Epithelial cell of esophagus (primary cell): ENCODE data around the gene DOCK9.

Experiments used
- DNase-seq: peaks from one replicate; pipeline ENCODE4 v3.0.0; 2010; ENCODE audit warnings: low read depth
- H3K4me3 ChIP-seq: 2 replicates; pipeline ENCODE4 v1.5.1; 2011; ENCODE audit warnings: mild to moderate bottlenecking, low read length, control low read depth
- TF ChIP-seq, protein P1 (sequence below): IDR thresholded peaks from 2 replicates; pipeline ENCODE4 v1.5.1; 2011; ENCODE audit warnings: low read depth, mild to moderate bottlenecking, low read length, control low read depth, inconsistent platforms; ENCODE audit not compliant: insufficient read depth; ENCODE audit errors: missing control alignments

DOCK9 gene

DNA sequence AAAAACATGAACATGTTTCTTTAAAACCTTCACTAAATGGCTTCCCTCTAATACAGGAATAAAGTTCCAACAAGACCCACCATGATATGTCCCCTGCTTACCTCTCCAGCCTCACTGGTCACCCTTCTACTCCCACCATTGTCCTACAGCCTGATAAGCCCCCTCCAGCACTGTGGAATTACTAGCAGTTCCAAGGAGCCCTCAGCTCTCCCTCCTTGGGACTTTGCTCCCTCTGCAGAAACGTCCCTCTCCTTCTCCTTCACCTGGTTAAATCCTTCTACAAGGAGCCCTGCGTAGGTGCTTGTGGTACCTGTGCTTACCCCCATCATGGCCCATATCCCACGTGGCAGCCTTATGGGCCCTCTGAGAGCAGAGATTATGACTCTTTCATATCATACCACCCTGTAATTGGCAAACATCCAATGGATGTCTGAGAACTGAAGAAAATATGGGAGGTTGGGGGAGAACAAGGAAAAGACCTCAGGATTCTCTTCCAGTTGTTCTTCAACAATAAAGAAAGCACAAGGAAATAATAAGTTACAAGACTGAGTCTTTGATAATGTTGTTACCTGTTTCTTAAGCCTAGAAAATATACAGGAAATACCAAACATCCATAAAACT is 26.1 kb upstream of the DOCK9 start:
- H3K4me3 ChIP-seq = no peak overlapping the region
- TF ChIP-seq, protein P1, sequence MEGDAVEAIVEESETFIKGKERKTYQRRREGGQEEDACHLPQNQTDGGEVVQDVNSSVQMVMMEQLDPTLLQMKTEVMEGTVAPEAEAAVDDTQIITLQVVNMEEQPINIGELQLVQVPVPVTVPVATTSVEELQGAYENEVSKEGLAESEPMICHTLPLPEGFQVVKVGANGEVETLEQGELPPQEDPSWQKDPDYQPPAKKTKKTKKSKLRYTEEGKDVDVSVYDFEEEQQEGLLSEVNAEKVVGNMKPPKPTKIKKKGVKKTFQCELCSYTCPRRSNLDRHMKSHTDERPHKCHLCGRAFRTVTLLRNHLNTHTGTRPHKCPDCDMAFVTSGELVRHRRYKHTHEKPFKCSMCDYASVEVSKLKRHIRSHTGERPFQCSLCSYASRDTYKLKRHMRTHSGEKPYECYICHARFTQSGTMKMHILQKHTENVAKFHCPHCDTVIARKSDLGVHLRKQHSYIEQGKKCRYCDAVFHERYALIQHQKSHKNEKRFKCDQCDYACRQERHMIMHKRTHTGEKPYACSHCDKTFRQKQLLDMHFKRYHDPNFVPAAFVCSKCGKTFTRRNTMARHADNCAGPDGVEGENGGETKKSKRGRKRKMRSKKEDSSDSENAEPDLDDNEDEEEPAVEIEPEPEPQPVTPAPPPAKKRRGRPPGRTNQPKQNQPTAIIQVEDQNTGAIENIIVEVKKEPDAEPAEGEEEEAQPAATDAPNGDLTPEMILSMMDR = no peak
- no peak for DNase-seq

DNA sequence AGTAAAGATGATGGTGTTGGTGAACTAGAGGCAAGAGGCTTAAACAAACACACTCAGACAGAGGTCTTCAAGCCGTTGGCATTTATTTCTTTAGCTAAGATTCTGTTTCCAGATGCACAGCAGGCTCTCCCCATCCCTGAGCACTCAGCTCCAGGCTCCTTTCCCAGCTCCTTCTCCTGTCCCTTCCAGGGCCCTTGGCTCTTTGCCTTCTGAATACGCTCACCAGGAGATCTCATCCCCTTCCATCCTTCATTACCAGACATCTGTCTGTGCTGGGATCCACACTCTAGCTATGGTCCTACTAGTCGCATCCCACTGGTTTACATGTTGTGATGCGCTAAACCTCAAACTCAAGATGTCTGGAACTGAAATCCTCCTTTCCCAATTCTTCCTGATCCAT is 25.3 kb upstream of the DOCK9 start:
- DNase-seq = no peak
- H3K4me3 ChIP-seq = no peak overlapping the region
- TF ChIP-seq, protein P1 = no peak

DNA sequence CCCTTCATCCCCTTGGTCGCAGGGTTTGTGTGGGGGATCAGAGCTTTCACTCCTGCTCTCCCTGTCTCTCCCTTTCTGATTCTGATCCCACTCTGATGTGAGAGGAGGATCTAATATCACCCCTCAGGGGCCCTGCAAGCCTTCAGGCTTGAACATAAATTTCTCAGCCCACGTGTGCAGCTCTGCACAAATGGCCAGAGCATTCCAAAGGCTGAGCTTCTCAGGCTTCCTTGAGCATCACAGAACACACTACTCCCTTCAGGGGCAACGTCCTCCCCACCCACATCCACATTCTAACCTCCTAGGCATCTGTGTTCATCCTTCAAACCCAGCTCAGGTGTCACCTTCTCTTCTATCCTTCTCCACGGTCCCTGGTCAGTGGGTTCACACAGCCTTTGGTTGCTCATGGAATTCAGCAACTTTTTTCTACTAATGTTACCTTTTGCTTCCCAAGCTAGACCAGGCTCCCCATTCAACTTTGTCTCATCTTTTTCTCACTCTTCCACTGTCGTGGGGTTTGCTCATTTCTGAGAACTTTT is 24.4 kb upstream of the DOCK9 start:
- TF ChIP-seq, protein P1 = no peak
- no peak overlapping the region for H3K4me3 ChIP-seq
- no peak for DNase-seq

DNA sequence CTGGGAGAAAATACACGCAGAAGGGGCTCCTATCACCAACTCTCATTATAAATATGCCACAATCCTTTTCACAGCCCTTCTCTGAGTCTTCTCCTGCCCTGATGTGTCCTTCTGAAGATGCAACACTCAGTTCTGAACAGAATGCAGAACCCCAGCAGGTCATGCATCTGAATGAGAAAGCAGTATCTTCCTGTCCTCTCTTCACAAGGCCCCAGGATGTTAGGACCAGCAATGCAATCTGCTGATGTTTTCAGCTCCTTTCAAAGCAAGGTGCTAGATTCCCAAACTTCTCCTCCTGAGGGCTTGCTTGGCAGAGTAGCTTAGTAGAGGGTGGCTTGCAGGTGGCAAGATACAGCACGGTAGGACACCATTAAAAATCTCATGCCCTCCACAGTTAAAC is 22.3 kb upstream of the DOCK9 start:
- no peak overlapping the region for H3K4me3 ChIP-seq
- TF ChIP-seq, protein P1 = no peak
- DNase-seq = no peak

DNA sequence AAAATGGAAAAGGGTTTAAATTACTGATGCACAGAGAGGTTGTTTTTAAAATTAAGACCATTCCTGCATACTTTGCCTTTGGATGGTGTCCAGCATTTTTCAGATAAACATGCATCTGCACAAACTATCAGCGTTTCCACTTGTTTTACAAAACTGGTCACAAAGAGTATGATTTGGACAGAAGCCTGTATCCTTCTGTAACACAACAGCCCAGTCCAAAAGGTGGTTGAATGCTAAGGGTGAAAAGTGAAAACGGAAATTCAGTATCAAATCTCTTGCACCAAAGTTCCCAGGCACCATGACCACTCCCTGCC is 21.7 kb upstream of the DOCK9 start:
- no peak overlapping the region for H3K4me3 ChIP-seq
- DNase-seq = no peak
- TF ChIP-seq, protein P1 = no peak

DNA sequence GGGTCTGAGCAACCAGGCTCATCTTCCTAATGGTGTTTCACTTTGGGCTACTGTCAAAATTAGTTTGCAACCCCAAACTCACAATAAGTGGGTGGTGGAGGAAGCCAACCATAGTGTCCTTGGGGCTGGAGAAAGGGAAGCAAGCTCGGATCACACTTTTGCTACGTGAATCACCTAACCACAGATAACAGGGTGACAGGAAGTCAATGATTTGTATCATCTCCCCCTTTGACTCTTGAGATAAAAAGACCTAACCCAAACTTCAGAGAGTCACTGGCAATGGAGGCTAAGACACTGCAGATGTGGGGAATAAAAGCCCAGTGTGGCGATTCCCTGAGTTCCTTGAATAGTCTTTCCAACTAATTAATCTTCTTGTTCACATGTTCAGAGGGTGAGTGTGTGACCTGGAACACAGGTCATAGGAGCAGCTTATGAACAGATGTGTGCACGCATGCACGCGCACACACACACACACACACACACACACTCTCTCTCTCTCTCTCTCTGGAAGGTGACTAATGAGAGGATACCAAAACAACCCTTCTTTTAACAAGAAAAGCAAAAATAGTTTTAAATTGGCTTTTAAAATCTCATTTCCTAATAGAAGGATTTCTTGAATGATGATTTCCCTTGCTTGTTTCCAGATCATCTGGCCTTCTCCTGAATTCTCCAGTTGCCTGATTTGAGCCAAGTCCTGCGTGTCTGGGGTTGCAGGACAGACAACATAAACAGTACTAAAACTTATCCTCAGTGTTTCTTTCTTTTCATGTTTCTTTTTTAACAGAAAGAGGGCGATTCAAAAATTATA is 21.2 kb upstream of the DOCK9 start:
- TF ChIP-seq, protein P1 = no peak
- H3K4me3 ChIP-seq = no peak overlapping the region
- DNase-seq = no peak
